Left colon (tissue), 2 donors: ENCODE data around the gene FOXRED1. TPM values are rescaled to one million over a fixed set of nuclear protein-coding genes. Genes with fewer than 3 reads are reported as not detected.
A peak's percentile ranks its signal among the peaks of the same experiment; 100 is the strongest.

ENCODE experiments used
- ATAC-seq: fragments of 200-7000 bp; cut with Tn5 transposase; one replicate; pipeline ENCODE4 v1.9.1; 2020; ENCODE audit warnings: mild to moderate bottlenecking, moderate library complexity
- DNase-seq, 2 donors: peaks; one replicate each; pipeline ENCODE4 v3.0.0-alpha.2; 2020
- intact Hi-C, 2 donors: fragments of 100-400 bp; cut with DNase I in 1 of 2; cut with micrococcal nuclease in 1 of 2; formaldehyde crosslinking; loops; one replicate each; pipeline versions ENCODE4 v1.11.2 to v1.14.0; 2022; cut with DNase I, micrococcal nuclease
- total RNA-seq, 2 donors: library from RNA; stranded (reverse); fragmentation: NEBNext Ultra II Directional; extraction: Animal tissue kit (Norgen Biotek cat#: 25700); gene quantifications; one replicate each; pipeline ENCODE4 v1.2.1, GENCODE V29; 2021
- donor health status: DM: no; HTN: no; CAD: no.
- donor health status: DM: yes; HTN: yes; CAD: no.

The FOXRED1 gene
- total RNA-seq, 2 donors from 2014 or later = 25.5 to 35.7 TPM

DNA sequence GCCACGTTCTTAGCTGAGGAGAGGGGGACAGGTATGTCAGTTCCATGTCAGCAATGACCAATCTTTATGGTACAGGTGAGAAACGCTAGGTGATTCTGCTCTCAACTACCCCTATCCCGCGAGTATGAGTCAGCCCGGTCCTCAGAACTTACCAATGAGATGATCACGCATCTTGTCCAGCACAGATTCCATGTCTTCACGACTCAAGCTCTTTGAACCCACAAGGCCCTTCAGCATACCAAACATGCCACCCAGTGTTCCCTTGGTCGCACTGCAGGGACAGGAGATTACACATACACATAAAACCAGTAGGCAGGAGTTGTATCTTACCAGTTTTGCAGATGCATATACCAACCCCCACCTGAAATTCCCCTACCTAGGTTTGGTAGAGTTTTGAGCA, 3.1 kb upstream of the FOXRED1 start:
- ATAC-seq = peak; percentile 8
- DNase-seq = no peak
- intact Hi-C loops = no loop called here

DNA sequence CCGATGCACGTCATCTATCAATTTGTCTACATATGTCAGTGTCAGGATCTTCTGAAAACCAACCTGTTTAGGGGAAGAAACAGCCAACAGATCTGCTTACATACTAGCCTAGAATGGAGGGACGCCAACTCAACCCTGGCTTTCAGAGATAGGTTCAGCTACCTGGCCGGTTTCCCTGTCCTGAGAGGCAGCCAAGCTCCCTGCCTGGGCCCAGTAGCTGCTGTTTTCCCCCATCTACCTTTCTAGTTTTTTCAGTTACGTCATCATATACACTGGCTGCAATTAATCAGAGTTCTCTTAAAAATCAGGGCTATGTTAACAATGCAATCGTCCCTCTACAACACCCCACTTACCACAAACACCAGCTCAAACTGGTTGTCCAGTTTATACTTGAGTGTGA, 1.3 kb upstream of the FOXRED1 start:
- no peak for DNase-seq
- ATAC-seq = no peak
- intact Hi-C loops = no loop called here

- ATAC-seq (peak; percentile 14), DNase-seq (no peak)
- intact Hi-C loops = no loop called here
Observed at GRCh38 chr11:126268361-126268707, 620 bp upstream of the FOXRED1 start.

DNA sequence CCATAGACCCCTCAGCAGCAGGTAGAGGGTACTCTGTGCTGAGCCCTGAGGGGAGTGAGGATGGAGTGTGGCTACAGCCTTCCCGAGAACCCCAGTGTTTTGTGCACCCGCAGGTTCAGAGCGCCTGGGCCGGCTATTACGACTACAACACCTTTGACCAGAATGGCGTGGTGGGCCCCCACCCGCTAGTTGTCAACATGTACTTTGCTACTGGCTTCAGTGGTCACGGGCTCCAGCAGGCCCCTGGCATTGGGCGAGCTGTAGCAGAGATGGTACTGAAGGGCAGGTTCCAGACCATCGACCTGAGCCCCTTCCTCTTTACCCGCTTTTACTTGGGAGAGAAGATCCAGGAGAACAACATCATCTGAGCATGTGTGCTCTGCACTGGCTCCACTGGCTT, 8.4 kb downstream of the FOXRED1 start:
- no peak for ATAC-seq
- intact Hi-C loops = no loop called here

GRCh38 chr11:126277780-126278179, 8.8 kb downstream of the FOXRED1 start:
- intact Hi-C loops = no loop called here
- DNase-seq (no peak), ATAC-seq (no peak)

More for the DNA sequence above, 8.4 kb downstream of the FOXRED1 start:
- DNase-seq = no peak

GRCh38 chr11:126279191-126279590, 10.2 kb downstream of the FOXRED1 start:
- DNase-seq (no peak), ATAC-seq (no peak)
- intact Hi-C loops = no loop called here

DNA sequence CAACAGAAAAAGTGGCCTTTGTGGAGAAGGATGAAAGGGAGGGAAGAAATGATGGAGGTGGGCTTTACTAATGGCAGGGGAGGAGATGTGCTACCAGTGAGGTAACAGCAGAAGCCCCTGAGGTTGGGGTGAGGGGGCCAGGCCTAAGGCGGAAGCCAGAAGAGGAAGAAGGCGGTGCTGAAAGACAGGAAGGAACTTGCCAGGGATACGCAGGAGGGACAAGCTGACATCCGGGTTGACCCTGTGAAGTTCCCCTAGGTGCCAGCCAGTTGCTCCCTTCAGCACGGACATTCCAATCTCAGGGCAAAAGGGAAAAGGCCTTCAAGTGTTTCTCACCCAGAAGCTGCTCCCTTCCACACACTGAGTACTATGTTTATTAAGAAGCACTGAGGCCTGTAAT, 11.6 kb downstream of the FOXRED1 start:
- intact Hi-C loops = no loop called here
- DNase-seq = no peak

GRCh38 chr11:126281245-126281644, 12.3 kb downstream of the FOXRED1 start:
- DNase-seq (no peak), ATAC-seq (no peak)
- intact Hi-C loops = no loop called here

More for the DNA sequence above, 11.6 kb downstream of the FOXRED1 start:
- no peak for ATAC-seq

GRCh38 chr11:126281666-126282175, 12.8 kb downstream of the FOXRED1 start:
- ATAC-seq (no peak), DNase-seq (no peak)
- intact Hi-C loops = no loop called here

DNA sequence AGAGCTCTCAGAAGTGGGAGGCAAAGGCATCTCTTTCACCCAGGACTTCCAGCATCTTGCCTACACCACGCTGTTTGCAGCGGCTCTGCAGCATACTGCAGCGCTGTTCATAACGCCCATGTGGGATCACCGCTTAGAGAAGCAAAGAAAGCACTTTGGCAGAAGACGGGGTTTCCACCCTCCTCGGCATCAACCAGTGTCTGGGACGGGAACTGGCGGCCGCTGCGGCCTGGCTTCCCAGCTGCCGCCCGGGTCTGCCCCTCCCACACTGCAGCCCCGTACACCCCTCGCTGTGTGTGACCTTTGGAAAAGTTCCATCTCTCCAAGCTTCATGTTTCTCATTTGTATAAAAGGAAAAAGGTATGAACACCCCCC, 13.4 kb downstream of the FOXRED1 start:
- DNase-seq (peak; percentile 54 to 57), ATAC-seq (peak; percentile 62)
- intact Hi-C loops = no loop called here

- DNase-seq = peak; percentile 62 to 79
- intact Hi-C loops = no loop called here
- peak; percentile 88 for ATAC-seq
Observed at GRCh38 chr11:126282736-126283591, 14.0 kb downstream of the FOXRED1 start, which contains the start of gene TIRAP. Gene TIRAP, plus strand, starts transcription at chr11:126283093. Its CDS starts 7,802 bp downstream, at chr11:126290895.

GRCh38 chr11:126284829-126285228, 15.9 kb downstream of the FOXRED1 start:
- intact Hi-C loops = no loop called here
- ATAC-seq (no peak), DNase-seq (peak; percentile 64 to 78)

GRCh38 chr11:126288237-126288636, 19.3 kb downstream of the FOXRED1 start:
- ATAC-seq (no peak), DNase-seq (no peak)
- intact Hi-C loops = no loop called here

GRCh38 chr11:126290887-126291286, 21.9 kb downstream of the FOXRED1 start:
- intact Hi-C loops = no loop called here
- ATAC-seq = no peak
- DNase-seq = no peak

DNA sequence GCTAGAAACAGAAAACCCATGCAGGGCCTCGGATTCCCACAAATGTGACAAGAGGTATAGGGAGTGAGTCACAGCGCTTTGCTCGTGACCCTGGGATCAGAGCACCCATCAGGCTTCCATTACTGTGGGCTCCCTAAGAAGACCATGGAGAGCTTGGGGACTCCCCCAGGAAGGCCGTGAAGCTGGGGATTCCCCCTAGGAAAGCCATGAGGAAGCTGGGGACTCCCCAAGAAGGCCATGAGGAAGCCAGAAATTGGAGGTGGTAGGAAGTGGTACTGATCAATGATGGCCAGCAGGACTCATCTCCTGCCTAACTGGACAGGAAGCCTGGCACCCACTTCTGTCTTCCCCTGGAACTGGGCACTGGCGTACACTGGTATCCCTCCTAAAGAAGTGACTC, 24.8 kb downstream of the FOXRED1 start:
- intact Hi-C loops = no loop called here
- no peak for DNase-seq
- no peak for ATAC-seq

DNA sequence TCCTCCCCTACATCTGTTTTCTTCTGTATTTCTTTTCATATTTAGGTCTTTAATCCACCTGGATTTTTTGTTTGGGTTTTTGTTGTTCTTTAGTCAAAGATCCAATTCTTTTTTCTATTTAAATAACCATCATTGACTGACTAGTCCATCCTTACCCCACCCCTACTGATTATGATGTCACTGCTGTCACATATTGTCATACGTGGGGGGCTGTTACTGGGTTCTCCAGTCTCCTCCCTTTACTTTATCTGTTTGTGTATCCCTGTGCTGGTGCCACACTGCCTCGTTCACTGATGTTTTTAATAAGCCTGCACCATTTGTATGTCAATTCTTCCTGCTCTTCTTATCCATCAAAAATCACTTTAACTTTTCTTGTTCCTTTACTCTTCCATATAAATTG, 28.1 kb downstream of the FOXRED1 start:
- DNase-seq (no peak), ATAC-seq (no peak)
- intact Hi-C loops = no loop called here

DNA sequence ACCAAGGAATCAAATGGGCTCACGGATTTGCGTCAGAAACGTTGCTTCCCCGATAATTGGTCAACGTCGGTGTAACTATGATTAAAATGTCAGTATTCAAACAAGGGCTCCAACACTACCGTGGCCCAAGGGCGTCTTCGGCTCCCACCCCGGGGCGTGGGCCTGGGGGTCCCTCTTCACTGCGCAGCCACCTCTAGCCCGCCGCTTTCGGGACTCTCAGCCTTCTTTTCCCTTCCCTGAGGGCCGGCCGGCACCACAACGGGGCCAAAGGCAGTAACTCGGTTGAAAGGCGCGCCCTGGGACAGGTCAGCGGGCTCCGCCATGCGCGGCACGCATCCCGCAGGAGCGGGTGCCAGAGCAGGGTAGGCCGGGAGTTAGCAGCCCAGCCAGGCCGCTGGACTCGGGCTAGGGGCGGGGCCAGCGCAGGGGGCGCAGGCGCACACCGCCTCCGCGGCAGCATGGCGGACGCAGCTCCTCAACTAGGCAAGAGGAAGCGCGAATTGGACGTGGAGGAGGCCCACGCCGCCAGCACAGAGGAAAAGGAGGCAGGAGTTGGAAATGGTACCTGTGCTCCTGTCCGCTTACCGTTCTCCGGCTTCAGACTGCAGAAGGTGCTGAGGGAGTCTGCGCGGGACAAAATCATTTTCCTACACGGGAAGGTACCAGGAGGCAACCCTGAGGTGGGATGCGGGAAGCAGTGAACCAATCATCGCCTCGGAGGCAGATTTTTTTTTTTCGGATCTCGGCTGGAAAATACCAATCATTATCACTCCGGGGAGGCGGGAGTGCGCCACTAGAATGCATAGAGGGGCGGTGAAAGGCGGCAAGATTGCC, 34.9 kb downstream of the FOXRED1 start, which contains the start of gene DCPS:
Gene DCPS, plus strand, starts transcription at position 438 of the 834 bp plus-strand sequence. Its CDS starts 21 bp downstream, at position 459.
- intact Hi-C loops = loop anchor here in 1 of 2 donors (10.0 kb wide), 1 partner anchor 181 kb away; no protein-coding TSS in a partner anchor
- ATAC-seq = peak; percentile 99

DNA sequence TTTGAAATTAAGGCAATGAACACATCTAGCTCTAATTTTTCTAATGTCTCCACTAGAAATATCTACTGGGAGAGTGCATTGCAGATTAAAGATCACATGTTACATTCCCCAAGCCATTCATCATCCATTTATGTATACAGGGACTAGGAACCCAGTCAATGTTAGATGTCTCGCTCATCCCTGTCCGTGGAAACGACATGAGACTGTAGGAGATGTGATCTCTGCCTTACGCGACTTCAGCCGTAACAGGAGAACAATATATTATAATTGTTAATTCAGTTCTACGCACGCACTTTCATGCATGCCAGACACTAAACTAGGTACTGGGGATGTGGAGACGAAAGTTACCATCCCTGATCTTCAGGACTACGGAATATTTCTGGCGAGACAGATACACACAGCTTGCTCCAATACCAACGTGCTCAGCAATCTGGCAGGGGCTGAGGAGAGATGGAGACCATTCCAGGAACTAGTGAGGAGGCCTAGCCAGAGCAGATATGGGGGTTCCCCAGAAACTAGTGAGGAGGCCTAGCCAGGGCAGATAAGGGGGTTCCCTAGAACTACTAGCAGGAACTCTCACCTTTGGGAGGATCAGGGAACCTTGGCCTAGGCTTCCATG, 35.6 kb downstream of the FOXRED1 start:
- intact Hi-C loops = loop anchor here in 1 of 2 donors (10.0 kb wide), 1 partner anchor 180 kb away; no protein-coding TSS in a partner anchor
- ATAC-seq (peak; percentile 1), DNase-seq (no peak)

More for the DNA sequence above, 34.9 kb downstream of the FOXRED1 start, which contains the start of gene DCPS:
- DNase-seq = peak; percentile 83 to 90

DNA sequence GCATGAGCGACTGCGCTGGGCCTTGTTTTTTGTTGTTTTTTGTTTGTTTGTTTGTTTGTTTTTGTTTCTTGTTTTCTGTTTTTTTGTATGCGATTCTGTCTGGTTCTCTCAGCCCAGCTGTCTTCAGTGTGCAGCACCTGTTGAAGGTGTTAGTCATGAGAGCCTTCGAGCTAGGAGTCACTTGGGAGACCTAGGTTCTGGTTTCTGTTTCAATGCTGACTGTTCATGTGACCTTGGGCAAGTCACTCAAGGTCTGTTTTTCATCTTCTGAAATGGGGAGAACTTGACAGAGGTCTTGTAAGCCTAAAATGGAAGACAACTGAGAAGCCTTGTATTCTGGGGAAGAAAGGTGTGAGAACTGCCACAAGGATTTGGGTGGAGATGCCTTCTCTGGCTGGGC, 36.7 kb downstream of the FOXRED1 start:
- ATAC-seq (no peak), DNase-seq (no peak)
- intact Hi-C loops = loop anchor here in 1 of 2 donors (10.0 kb wide), 1 partner anchor 179 kb away; no protein-coding TSS in a partner anchor
